Sigmoid colon (tissue), 7 donors: Measurements from ENCODE around the gene STK33. TPM values are rescaled to one million over a fixed set of nuclear protein-coding genes. Genes with fewer than 3 reads are reported as not detected.

Experiments
- DNase-seq: peaks from one replicate; pipeline ENCODE4 v3.0.0-alpha.2; 2019
- H3K27ac ChIP-seq, 4 donors: fragments of 200-600 bp; sonication (generic); one replicate each; pipeline ENCODE4 v1.5.1; 2016 to 2019; ENCODE audit warnings: mild to moderate bottlenecking in 1 of 4
- H3K27me3 ChIP-seq, 3 donors: fragments of 200-600 bp; sonication (generic); one replicate each; pipeline ENCODE4 v1.5.1; 2019; ENCODE audit warnings: mild to moderate bottlenecking in 1 of 3
- H3K36me3 ChIP-seq, 4 donors: fragments of 200-600 bp; sonication (generic); one replicate each; pipeline ENCODE4 v1.5.1; 2016 to 2019
- H3K4me1 ChIP-seq, 4 donors: fragments of 200-600 bp; sonication (generic); one replicate each; pipeline ENCODE4 v1.5.1; 2017 to 2019
- H3K4me3 ChIP-seq, 4 donors: fragments of 200-600 bp; sonication (generic); one replicate each; pipeline ENCODE4 v1.5.1; 2017 to 2019; ENCODE audit warnings: mild to moderate bottlenecking in 2 of 4, moderate library complexity in 1 of 4
- H3K9me3 ChIP-seq, 4 donors: fragments of 200-600 bp in 3 of 4; sonication (generic) in 3 of 4; one replicate each; pipeline versions ENCODE4 v1.5.1 to v1.6.1; 2013 to 2019
- CTCF ChIP-seq, 4 experiments: fragments of 450-650 bp in 3 of 4; fragments of 200-600 bp in 1 of 4; IDR thresholded peaks; one replicate each; pipeline ENCODE4 v1.5.1; 2016 to 2019; ENCODE audit warnings: antibody characterized with exemption in 4 of 4, mild to moderate bottlenecking in 3 of 4, moderate library complexity in 2 of 4
- EP300 ChIP-seq, 4 donors: sonication (generic); formaldehyde crosslinking; IDR thresholded peaks; one replicate each; pipeline ENCODE4 v1.6.1; 2017; ENCODE audit warnings: antibody characterized with exemption in 4 of 4
- POLR2A ChIP-seq, 2 donors: fragments of 450-650 bp; IDR thresholded peaks; one replicate each; pipeline ENCODE4 v1.6.1; 2016; ENCODE audit warnings: antibody characterized with exemption in 2 of 2, mild to moderate bottlenecking in 2 of 2, moderate library complexity in 2 of 2
- POLR2AphosphoS5 ChIP-seq, 4 donors: sonication (generic); formaldehyde crosslinking; IDR thresholded peaks; one replicate each; pipeline ENCODE4 v1.6.1; 2017; ENCODE audit warnings: antibody characterized with exemption in 4 of 4
- WGBS, 2 donors: extraction: QIAGEN DNeasy Blood & Tissue Kit; methylation state at CpG; one replicate each; pipeline ENCODE4 v1.1.7; 2013; 5-methylcytosine and 5-hydroxymethylcytosine counted together
- intact Hi-C: fragments of 100-400 bp; cut with DNase I; formaldehyde crosslinking; loops from one replicate; pipeline ENCODE4 v1.15.1; 2023
- polyA plus RNA-seq, 3 donors: library from polyadenylated mRNA; stranded (reverse); fragments of 200-250 nt; gene quantifications; one replicate each; pipeline ENCODE4 v1.2.3, GENCODE V29; 2013
- total RNA-seq, 4 donors: library from RNA; depleted of rRNA; stranded (reverse); fragments of >200 nt; gene quantifications; one replicate each; pipeline ENCODE4 v1.1.0, GENCODE V29; 2016
- donor health status: healthy with polysubstance abuse.
- donor health status: Bipolar disorder and iron deficiency.
- donor health status: healthy.

The STK33 gene
- total and polyA plus RNA-seq, 7 donors: 2.0 to 23.8 (median 20.6) TPM; not detected in 2

- TF ChIP-seq EP300 (IDR thresholded peaks at IDR 0.05): no peak
- no peak for TF ChIP-seq POLR2A (IDR thresholded peaks at IDR 0.05)
- TF ChIP-seq CTCF (IDR thresholded peaks at IDR 0.05): no peak
- TF ChIP-seq POLR2AphosphoS5 (IDR thresholded peaks at IDR 0.05): no peak
- Histone ChIP-seq H3K27ac (peak overlapping the region; percentile 42 to 79 (median 74)), H3K4me3 (peak overlapping the region; percentile 59 to 80 (median 68)), H3K4me1 (peaks cover 0 to 19% (median 12%) of the 10 kb centered on the region in 4 donors), H3K9me3 (no peaks in the 10 kb centered on the region), H3K36me3 (no peaks in the 10 kb centered on the region), H3K27me3 (peaks cover 0 to 4% (median 0%) of the 10 kb centered on the region in 3 donors)
- WGBS, 2 donors: 17 to 28% methylated on average over 7 of the region's 7 CpGs
- intact Hi-C loops: no loop called here
- no peak for DNase-seq
Measured at GRCh38 chr11:8593455-8593854, 573 bp downstream of the STK33 start.

DNA sequence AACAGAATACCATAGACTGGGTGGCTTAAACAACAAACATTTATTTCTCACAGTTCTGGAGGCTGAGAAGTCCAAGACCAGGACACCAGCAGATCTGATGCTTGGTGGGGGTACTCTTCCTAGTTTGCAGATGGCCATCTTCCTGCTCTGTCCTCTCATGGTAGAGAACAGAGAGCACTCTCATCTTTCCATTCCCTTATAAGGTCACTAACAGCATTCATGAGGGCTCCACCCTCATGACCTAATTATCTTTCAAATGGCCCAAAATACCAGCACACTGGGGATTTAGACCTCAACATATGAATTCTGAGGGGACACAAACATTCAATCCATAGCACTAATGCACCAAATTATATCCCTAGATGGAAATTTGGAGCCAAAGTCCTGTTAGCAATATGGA, 6.1 kb downstream of the STK33 start:
- Histone ChIP-seq H3K4me3 (no peak overlapping the region), H3K27ac (no peak overlapping the region), H3K9me3 (no peaks in the 10 kb centered on the region), H3K36me3 (no peaks in the 10 kb centered on the region), H3K4me1 (no peaks in the 10 kb centered on the region), H3K27me3 (no peaks in the 10 kb centered on the region)
- DNase-seq: no peak
- TF ChIP-seq CTCF (IDR thresholded peaks at IDR 0.05) (no peak), POLR2A (IDR thresholded peaks at IDR 0.05) (no peak), EP300 (IDR thresholded peaks at IDR 0.05) (no peak), POLR2AphosphoS5 (IDR thresholded peaks at IDR 0.05) (no peak)
- intact Hi-C loops: no loop called here

- Histone ChIP-seq H3K4me1 (no peaks in the 10 kb centered on the region), H3K27ac (no peak overlapping the region)
- WGBS, 2 donors: 77 to 88% methylated on average over 2 of the region's 2 CpGs
Measured at GRCh38 chr11:8586805-8587204, 7.2 kb downstream of the STK33 start.

DNA sequence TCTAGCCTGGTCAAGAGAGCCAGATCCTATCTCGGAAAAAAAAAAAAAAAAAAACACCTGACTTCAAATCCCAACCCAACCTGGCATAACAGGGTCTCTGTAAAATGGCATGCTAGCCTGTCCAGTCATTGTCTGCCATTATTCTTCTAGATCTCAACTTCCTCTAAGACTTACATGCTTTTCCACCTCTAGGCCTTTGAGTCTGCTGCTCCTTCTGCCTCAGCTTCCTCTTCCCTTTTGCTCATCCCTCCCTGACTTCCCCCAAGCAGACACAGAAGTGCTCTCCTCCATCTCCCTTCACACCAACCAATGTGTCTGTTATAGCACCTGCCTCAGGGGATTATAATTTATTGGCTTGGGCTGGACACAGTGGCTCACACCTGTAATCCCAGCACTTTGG, 7.8 kb downstream of the STK33 start:
- 86% methylated on average over 1 of the region's 1 CpG for WGBS, 2 donors
- Histone ChIP-seq H3K36me3 (no peaks in the 10 kb centered on the region), H3K9me3 (no peaks in the 10 kb centered on the region), H3K27ac (no peak overlapping the region), H3K4me3 (no peak overlapping the region), H3K27me3 (no peaks in the 10 kb centered on the region), H3K4me1 (no peaks in the 10 kb centered on the region)
- intact Hi-C loops: no loop called here
- TF ChIP-seq POLR2AphosphoS5 (IDR thresholded peaks at IDR 0.05) (no peak), EP300 (IDR thresholded peaks at IDR 0.05) (no peak), CTCF (IDR thresholded peaks at IDR 0.05) (no peak), POLR2A (IDR thresholded peaks at IDR 0.05) (no peak)
- DNase-seq: no peak

More at GRCh38 chr11:8586805-8587204, 7.2 kb downstream of the STK33 start:
- no peak overlapping the region for H3K4me3 ChIP-seq
- no peaks in the 10 kb centered on the region for H3K9me3 ChIP-seq
- no peak for TF ChIP-seq CTCF (IDR thresholded peaks at IDR 0.05)
- TF ChIP-seq POLR2AphosphoS5 (IDR thresholded peaks at IDR 0.05): no peak
- no peak for TF ChIP-seq POLR2A (IDR thresholded peaks at IDR 0.05)
- no peak for TF ChIP-seq EP300 (IDR thresholded peaks at IDR 0.05)
- no peaks in the 10 kb centered on the region for H3K36me3 ChIP-seq
- H3K27me3 ChIP-seq: no peaks in the 10 kb centered on the region
- intact Hi-C loops: no loop called here
- no peak for DNase-seq

- no peaks in the 10 kb centered on the region for H3K27me3 ChIP-seq
- no peaks in the 10 kb centered on the region for H3K9me3 ChIP-seq
- WGBS, 2 donors: 53 to 81% methylated on average over 2 of the region's 2 CpGs
- no peak for TF ChIP-seq POLR2AphosphoS5 (IDR thresholded peaks at IDR 0.05)
- TF ChIP-seq EP300 (IDR thresholded peaks at IDR 0.05): no peak
- no peak for TF ChIP-seq POLR2A (IDR thresholded peaks at IDR 0.05)
- no peak for TF ChIP-seq CTCF (IDR thresholded peaks at IDR 0.05)
- intact Hi-C loops: no loop called here
- H3K4me1 ChIP-seq: no peaks in the 10 kb centered on the region
- H3K4me3 ChIP-seq: no peak overlapping the region
- no peak overlapping the region for H3K27ac ChIP-seq
- no peak for DNase-seq
- no peaks in the 10 kb centered on the region for H3K36me3 ChIP-seq
Measured at GRCh38 chr11:8584511-8584910, 9.5 kb downstream of the STK33 start.
